ENCODE results near the gene TFR2. TPM values are rescaled to one million over a fixed set of nuclear protein-coding genes. Genes with fewer than 3 reads are reported as not detected.

Gene TFR2
- polyA plus RNA-seq, 1 experiment, result 0.49 TPM

DNA sequence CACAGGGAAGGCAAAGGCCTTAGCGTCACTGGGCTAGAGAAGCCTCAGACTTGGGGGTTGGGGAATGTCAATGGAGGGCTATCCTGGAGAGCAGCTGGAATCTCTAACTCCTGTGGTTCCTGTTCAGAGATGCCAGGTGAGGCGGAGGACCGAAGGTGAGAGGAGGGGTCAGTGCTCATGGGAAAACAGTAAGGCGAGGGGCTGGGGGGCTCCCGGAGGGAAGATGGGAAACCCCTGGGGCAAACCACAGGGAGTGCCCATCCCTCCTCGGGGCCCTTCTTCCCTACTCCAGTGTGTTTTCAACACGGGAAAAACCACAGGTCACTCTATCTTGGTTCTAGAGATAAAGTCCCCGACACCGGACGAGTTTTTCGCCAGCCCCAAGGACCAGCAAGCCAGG is 58.7 kb downstream of the TFR2 start:
- ChIA-PET CTCF (interaction anchor here (0.6 to 6.0 kb wide), 5 partner anchors 18 to 114 kb away, joined by 3 to 42 read pairs (median 6); partner anchors contain the start of gene GIGYF1), POLR2A (no interaction called here)
- H3K4me3 ChIP-seq (ENCODE audit: low read depth, low read length), result no peak overlapping the region

DNA sequence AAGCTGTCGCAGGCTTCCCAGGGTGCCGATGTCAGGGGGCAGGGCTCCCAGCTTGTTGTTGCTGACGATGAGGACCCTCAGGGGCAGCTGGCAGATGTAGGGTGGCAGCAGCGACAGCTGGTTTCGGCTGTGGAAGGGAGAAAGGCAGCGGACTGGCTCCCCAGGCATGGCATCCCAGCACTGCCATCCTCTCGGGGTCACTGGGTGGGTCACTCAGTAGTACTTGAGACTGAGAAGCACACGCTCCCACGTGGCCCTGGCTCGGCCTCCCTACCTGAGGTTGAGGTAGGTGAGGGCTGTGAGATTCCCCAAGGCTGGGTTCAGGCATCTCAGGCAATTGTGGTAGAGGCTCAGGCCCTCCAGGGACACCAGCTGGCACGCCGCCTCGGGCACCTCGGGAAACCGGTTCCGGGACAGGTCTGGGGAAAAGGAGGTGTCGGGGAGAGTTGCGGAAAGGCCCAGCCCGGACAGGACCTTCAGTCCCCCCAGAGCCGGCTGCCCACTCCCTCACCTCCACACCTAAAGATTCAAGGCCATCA is 59.2 kb downstream of the TFR2 start:
- Histone ChIP-seq H3K36me3 (ENCODE audit: control insufficient read depth, insufficient read depth, low read length) (peaks cover 31% of the 10 kb centered on the region), H3K4me3 (ENCODE audit: low read depth, low read length) (no peak overlapping the region), H3K27me3 (ENCODE audit: control insufficient read depth, insufficient read depth, low read length) (no peaks in the 10 kb centered on the region)
- ChIA-PET CTCF (interaction anchor here (0.6 to 6.0 kb wide), 5 partner anchors 9 to 113 kb away, joined by 3 to 42 read pairs (median 4); partner anchors contain the start of gene GIGYF1), POLR2A (no interaction called here)
- DNase-seq (ENCODE audit: low read depth), result no peak
- TF ChIP-seq, protein P1, sequence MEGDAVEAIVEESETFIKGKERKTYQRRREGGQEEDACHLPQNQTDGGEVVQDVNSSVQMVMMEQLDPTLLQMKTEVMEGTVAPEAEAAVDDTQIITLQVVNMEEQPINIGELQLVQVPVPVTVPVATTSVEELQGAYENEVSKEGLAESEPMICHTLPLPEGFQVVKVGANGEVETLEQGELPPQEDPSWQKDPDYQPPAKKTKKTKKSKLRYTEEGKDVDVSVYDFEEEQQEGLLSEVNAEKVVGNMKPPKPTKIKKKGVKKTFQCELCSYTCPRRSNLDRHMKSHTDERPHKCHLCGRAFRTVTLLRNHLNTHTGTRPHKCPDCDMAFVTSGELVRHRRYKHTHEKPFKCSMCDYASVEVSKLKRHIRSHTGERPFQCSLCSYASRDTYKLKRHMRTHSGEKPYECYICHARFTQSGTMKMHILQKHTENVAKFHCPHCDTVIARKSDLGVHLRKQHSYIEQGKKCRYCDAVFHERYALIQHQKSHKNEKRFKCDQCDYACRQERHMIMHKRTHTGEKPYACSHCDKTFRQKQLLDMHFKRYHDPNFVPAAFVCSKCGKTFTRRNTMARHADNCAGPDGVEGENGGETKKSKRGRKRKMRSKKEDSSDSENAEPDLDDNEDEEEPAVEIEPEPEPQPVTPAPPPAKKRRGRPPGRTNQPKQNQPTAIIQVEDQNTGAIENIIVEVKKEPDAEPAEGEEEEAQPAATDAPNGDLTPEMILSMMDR (IDR thresholded peaks at IDR 0.05; ENCODE audit: insufficient read depth, low read depth, low read length), result no peak

More for the DNA sequence above, 58.7 kb downstream of the TFR2 start:
- no peaks in the 10 kb centered on the region for H3K27me3 ChIP-seq (ENCODE audit: control insufficient read depth, insufficient read depth, low read length)
- DNase-seq (ENCODE audit: low read depth), result no peak
- H3K36me3 ChIP-seq (ENCODE audit: control insufficient read depth, insufficient read depth, low read length), result peaks cover 28% of the 10 kb centered on the region
- TF ChIP-seq, protein P1 (IDR thresholded peaks at IDR 0.05; ENCODE audit: insufficient read depth, low read depth, low read length), result no peak

DNA sequence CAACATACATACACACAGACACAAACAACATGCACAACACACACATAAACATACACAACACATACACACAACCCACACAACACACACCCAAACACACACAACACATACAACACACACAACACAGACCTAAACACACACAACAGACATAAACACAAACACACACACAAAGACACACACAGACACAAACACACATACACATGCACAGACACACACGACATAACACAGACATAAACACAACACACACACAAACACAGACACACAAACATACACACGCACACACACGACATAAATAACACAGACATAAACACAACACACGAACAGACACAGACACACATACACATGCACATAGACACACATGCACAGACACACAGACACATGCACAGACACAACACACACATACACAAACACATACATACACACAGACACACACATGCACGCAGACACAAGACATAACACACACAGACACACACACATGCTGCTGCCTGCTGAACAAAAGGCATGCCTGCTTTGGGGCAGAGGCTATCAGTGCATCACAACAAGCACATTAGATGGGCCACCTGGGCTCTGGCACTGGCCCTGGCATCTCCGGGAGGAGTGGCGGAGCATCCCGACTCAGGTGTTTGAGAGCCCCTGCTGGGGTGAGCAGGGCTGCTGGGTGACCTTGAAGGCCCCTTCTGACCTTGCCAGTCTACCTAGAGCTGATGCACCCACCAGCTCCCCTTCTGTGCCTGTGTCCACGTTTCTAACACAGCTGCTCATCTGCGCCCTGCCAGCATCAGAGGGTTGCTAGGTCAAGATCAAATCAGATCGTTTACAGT is 60.7 kb downstream of the TFR2 start:
- no peak for DNase-seq (ENCODE audit: low read depth)
- ChIA-PET CTCF (interaction anchor here (1.5 kb wide), 1 partner anchor 8 kb away, joined by 3 read pairs; no protein-coding TSS in a partner anchor), POLR2A (no interaction called here)
- H3K27me3 ChIP-seq (ENCODE audit: control insufficient read depth, insufficient read depth, low read length), result no peaks in the 10 kb centered on the region
- peaks cover 41% of the 10 kb centered on the region for H3K36me3 ChIP-seq (ENCODE audit: control insufficient read depth, insufficient read depth, low read length)
- TF ChIP-seq, protein P1 (IDR thresholded peaks at IDR 0.05; ENCODE audit: insufficient read depth, low read depth, low read length), result no peak
- no peak overlapping the region for H3K4me3 ChIP-seq (ENCODE audit: low read depth, low read length)

DNA sequence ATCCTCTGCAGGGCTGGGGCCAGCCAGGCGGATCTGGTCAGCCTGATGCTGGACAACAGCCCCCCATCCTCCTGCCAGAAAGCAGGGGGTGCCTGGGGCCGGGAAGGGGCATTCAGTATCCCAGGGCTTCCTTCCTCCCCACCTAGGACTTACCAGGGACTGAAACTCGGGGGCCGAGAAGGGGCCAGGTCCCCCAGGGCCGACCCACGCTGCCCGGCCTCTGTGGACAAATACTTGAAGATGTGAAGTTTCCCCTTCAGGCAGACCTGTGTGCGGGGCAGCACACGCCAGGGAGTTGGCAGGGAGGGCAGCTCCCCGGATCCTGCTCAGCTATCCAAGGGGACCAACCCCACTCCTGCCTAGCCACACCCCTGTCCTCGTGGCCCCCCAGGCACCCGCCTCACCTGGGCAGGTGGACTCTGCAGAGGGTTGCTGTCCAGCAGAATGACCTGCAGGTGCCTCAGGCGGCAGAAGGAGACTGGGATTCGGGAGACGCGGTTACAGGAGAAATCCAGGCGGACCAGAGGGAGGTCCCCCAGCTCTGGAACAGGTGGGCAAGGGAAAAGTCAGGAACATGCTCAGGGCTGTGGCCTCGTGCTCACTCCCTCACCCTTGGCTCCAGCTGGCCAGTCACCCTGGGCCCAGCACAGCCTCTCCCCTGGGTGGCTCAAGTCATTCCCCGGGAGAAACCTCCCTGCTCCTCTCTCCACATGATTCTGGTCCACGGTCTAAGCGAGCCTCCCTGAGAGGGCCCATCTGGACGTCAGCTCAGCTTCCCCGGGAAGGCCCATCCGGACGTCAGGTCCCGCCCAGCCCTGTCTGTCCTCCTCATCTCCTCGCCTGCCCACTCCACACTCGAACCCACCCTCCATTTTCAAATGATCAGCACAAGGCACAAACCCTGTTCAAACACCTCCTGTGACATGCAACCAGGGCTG is 62.8 kb downstream of the TFR2 start:
- DNase-seq (ENCODE audit: low read depth), result no peak
- H3K36me3 ChIP-seq (ENCODE audit: control insufficient read depth, insufficient read depth, low read length), result peaks cover 49% of the 10 kb centered on the region
- ChIA-PET POLR2A (no interaction called here), CTCF (interaction anchor here (1.0 to 2.1 kb wide), 2 partner anchors 14 to 100 kb away, joined by 3 to 9 read pairs; no protein-coding TSS in a partner anchor)
- no peaks in the 10 kb centered on the region for H3K27me3 ChIP-seq (ENCODE audit: control insufficient read depth, insufficient read depth, low read length)
- no peak overlapping the region for H3K4me3 ChIP-seq (ENCODE audit: low read depth, low read length)
- TF ChIP-seq, protein P1 (IDR thresholded peaks at IDR 0.05; ENCODE audit: insufficient read depth, low read depth, low read length), result no peak

Measured in BJ (cell line).